Neural progenitor cell (in vitro differentiated cells): ENCODE measurements around the gene MED17. TPM values are rescaled to one million over a fixed set of nuclear protein-coding genes. Genes with fewer than 3 reads are reported as not detected.

Experiments
- DNase-seq: peaks from one replicate; pipeline ENCODE4 v3.0.0-alpha.2; 2016; ENCODE audit warnings: low spot score
- H2AFZ ChIP-seq: fragments of 200-600 bp; sonication (generic); replicated peaks from 2 replicates; pipeline ENCODE4 v1.6.1; 2016; ENCODE audit warnings: antibody characterized with exemption
- H3F3A ChIP-seq: fragments of 200-600 bp; sonication (generic); 2 replicates; pipeline ENCODE4 v1.6.1; 2016; ENCODE audit warnings: antibody characterized with exemption, low read depth
- H3K27ac ChIP-seq: fragments of 200-600 bp; sonication (generic); 2 replicates; pipeline ENCODE4 v1.5.1; 2016; ENCODE audit warnings: mild to moderate bottlenecking
- H3K27me3 ChIP-seq: fragments of 200-600 bp; sonication (generic); 2 replicates; pipeline ENCODE4 v1.6.1; 2016; ENCODE audit warnings: mild to moderate bottlenecking, moderate library complexity
- H3K36me3 ChIP-seq: fragments of 200-600 bp; sonication (generic); 2 replicates; pipeline ENCODE4 v1.5.1; 2016
- H3K4me1 ChIP-seq: fragments of 200-600 bp; sonication (generic); 2 replicates; pipeline ENCODE4 v1.6.1; 2016; ENCODE audit warnings: mixed run types
- H3K4me2 ChIP-seq: fragments of 200-600 bp; sonication (generic); 2 replicates; pipeline ENCODE4 v1.6.1; 2016
- H3K4me3 ChIP-seq: fragments of 200-600 bp; sonication (generic); 2 replicates; pipeline ENCODE4 v1.5.1; 2016
- H3K79me2 ChIP-seq: fragments of 200-600 bp; sonication (generic); 2 replicates; pipeline ENCODE4 v1.6.1; 2016; ENCODE audit warnings: low read depth
- H3K9ac ChIP-seq: fragments of 200-600 bp; sonication (generic); 2 replicates; pipeline ENCODE4 v1.6.1; 2016
- H3K9me3 ChIP-seq: fragments of 200-600 bp; sonication (generic); 2 replicates; pipeline ENCODE4 v1.5.1; 2016; ENCODE audit warnings: low read depth
- H4K20me1 ChIP-seq: fragments of 200-600 bp; sonication (generic); 2 replicates; pipeline ENCODE4 v1.6.1; 2016; ENCODE audit warnings: low read depth
- H3K27ac Mint-ChIP-seq: 3 replicates; pipeline ENCODE4 v1.8.0; 2021; ENCODE audit warnings: mixed read lengths
- H3K27me3 Mint-ChIP-seq: 2 replicates; pipeline ENCODE4 v1.8.0; 2022; ENCODE audit warnings: low read depth, mild to moderate bottlenecking, inconsistent platforms, moderate library complexity, mixed read lengths; ENCODE audit not compliant: insufficient read depth
- H3K36me3 Mint-ChIP-seq: 3 replicates; pipeline ENCODE4 v1.8.0; 2021; ENCODE audit warnings: mixed read lengths
- H3K4me1 Mint-ChIP-seq: 3 replicates; pipeline ENCODE4 v1.8.0; 2021; ENCODE audit warnings: mixed read lengths
- H3K4me3 Mint-ChIP-seq: 3 replicates; pipeline ENCODE4 v1.8.0; 2021; ENCODE audit warnings: mild to moderate bottlenecking, moderate library complexity, mixed read lengths
- H3K9me3 Mint-ChIP-seq: 3 replicates; pipeline ENCODE4 v1.8.0; 2020; ENCODE audit warnings: mixed read lengths
- CTCF ChIP-seq: fragments of 200-600 bp; sonication (generic); IDR thresholded peaks from 2 replicates; pipeline ENCODE4 v1.5.1; 2017; ENCODE audit warnings: antibody characterized with exemption, mild to moderate bottlenecking
- EZH2 ChIP-seq: fragments of 200-600 bp; sonication (generic); IDR thresholded peaks from 2 replicates; pipeline ENCODE4 v1.6.1; 2017; ENCODE audit warnings: antibody characterized with exemption, mild to moderate bottlenecking, moderate library complexity
- EZH2phosphoT487 ChIP-seq: fragments of 200-600 bp; sonication (generic); IDR thresholded peaks from 2 replicates; pipeline ENCODE4 v1.6.1; 2017; ENCODE audit warnings: antibody characterized with exemption
- total RNA-seq: library from RNA; depleted of rRNA; stranded (reverse); fragments of >200 nt; gene quantifications from 2 replicates; pipeline ENCODE4 v1.2.3, GENCODE V29; 2015; ENCODE audit warnings: low replicate concordance

Gene MED17
- total RNA-seq, 1 donor from 2014 or later, result 76.4 TPM

GRCh38 chr11:93822359-93822758 lies 38.3 kb downstream of the MED17 start:
- no peaks in the 10 kb centered on the region for H3K36me3 ChIP-seq
- H3K9ac ChIP-seq, result no peak overlapping the region
- H3K27me3 ChIP-seq, result no peaks in the 10 kb centered on the region
- Mint-ChIP-seq H3K36me3 (peaks cover 2% of the 10 kb centered on the region), H3K4me3 (no peak overlapping the region), H3K4me1 (peaks cover 15% of the 10 kb centered on the region), H3K27ac (no peak overlapping the region), H3K27me3 (no peaks in the 10 kb centered on the region), H3K9me3 (no peaks in the 10 kb centered on the region)
- no peaks in the 10 kb centered on the region for H3K9me3 ChIP-seq
- no peak overlapping the region for H3K27ac ChIP-seq
- no peak for DNase-seq
- TF ChIP-seq CTCF (no peak), EZH2phosphoT487 (no peak), EZH2 (no peak)
- H3F3A ChIP-seq, result peaks cover 28% of the 10 kb centered on the region
- peaks cover 8% of the 10 kb centered on the region for H4K20me1 ChIP-seq
- H3K79me2 ChIP-seq, result no peaks in the 10 kb centered on the region
- no peak overlapping the region for H3K4me3 ChIP-seq
- H2AFZ ChIP-seq, result no peak overlapping the region
- no peak overlapping the region for H3K4me2 ChIP-seq
- peaks cover 22% of the 10 kb centered on the region for H3K4me1 ChIP-seq

GRCh38 chr11:93823210-93823609 lies 39.1 kb downstream of the MED17 start:
- no peaks in the 10 kb centered on the region for H3K79me2 ChIP-seq
- Mint-ChIP-seq H3K9me3 (no peaks in the 10 kb centered on the region), H3K4me1 (peaks cover 15% of the 10 kb centered on the region), H3K36me3 (peaks cover 2% of the 10 kb centered on the region), H3K4me3 (no peak overlapping the region), H3K27me3 (no peaks in the 10 kb centered on the region), H3K27ac (no peak overlapping the region)
- H3K4me2 ChIP-seq, result no peak overlapping the region
- no peak for DNase-seq
- H3K36me3 ChIP-seq, result no peaks in the 10 kb centered on the region
- H2AFZ ChIP-seq, result no peak overlapping the region
- no peak overlapping the region for H3K4me3 ChIP-seq
- no peaks in the 10 kb centered on the region for H3K27me3 ChIP-seq
- peaks cover 8% of the 10 kb centered on the region for H4K20me1 ChIP-seq
- H3K27ac ChIP-seq, result no peak overlapping the region
- no peaks in the 10 kb centered on the region for H3K9me3 ChIP-seq
- TF ChIP-seq EZH2phosphoT487, result no peak
- no peak for TF ChIP-seq EZH2
- no peak for TF ChIP-seq CTCF
- H3F3A ChIP-seq, result peaks cover 28% of the 10 kb centered on the region
- no peak overlapping the region for H3K9ac ChIP-seq
- H3K4me1 ChIP-seq, result peaks cover 22% of the 10 kb centered on the region

- H3K36me3 ChIP-seq, result no peaks in the 10 kb centered on the region
- Mint-ChIP-seq H3K4me3 (no peak overlapping the region), H3K27ac (no peak overlapping the region), H3K9me3 (no peaks in the 10 kb centered on the region), H3K4me1 (no peaks in the 10 kb centered on the region), H3K36me3 (peaks cover 2% of the 10 kb centered on the region), H3K27me3 (peaks cover 2% of the 10 kb centered on the region)
- H3K27me3 ChIP-seq, result no peaks in the 10 kb centered on the region
- H3F3A ChIP-seq, result no peaks in the 10 kb centered on the region
- H2AFZ ChIP-seq, result no peak overlapping the region
- DNase-seq, result no peak
- no peak overlapping the region for H3K4me3 ChIP-seq
- H3K4me2 ChIP-seq, result no peak overlapping the region
- no peak overlapping the region for H3K27ac ChIP-seq
- H3K79me2 ChIP-seq, result no peaks in the 10 kb centered on the region
- TF ChIP-seq EZH2 (no peak), CTCF (no peak), EZH2phosphoT487 (no peak)
- H4K20me1 ChIP-seq, result no peaks in the 10 kb centered on the region
- no peak overlapping the region for H3K9ac ChIP-seq
- no peaks in the 10 kb centered on the region for H3K9me3 ChIP-seq
- no peaks in the 10 kb centered on the region for H3K4me1 ChIP-seq
These were observed 43.3 kb downstream of the MED17 start for GRCh38 chr11:93827363-93827762.

- Histone ChIP-seq H3K9ac (no peak overlapping the region), H3K79me2 (no peaks in the 10 kb centered on the region), H3F3A (no peaks in the 10 kb centered on the region), H3K4me2 (no peak overlapping the region), H3K36me3 (no peaks in the 10 kb centered on the region), H2AFZ (no peak overlapping the region), H3K4me1 (no peaks in the 10 kb centered on the region), H3K4me3 (no peak overlapping the region), H3K9me3 (no peaks in the 10 kb centered on the region), H3K27me3 (no peaks in the 10 kb centered on the region), H4K20me1 (no peaks in the 10 kb centered on the region), H3K27ac (no peak overlapping the region)
- Mint-ChIP-seq H3K9me3 (no peaks in the 10 kb centered on the region), H3K27ac (no peak overlapping the region), H3K27me3 (peaks cover 2% of the 10 kb centered on the region), H3K4me1 (no peaks in the 10 kb centered on the region), H3K4me3 (no peak overlapping the region), H3K36me3 (peaks cover 2% of the 10 kb centered on the region)
- no peak for DNase-seq
- TF ChIP-seq EZH2phosphoT487 (no peak), EZH2 (no peak), CTCF (no peak)
These were observed 45.5 kb downstream of the MED17 start for GRCh38 chr11:93829598-93829997.
